Transverse colon (tissue), 4 donors: ENCODE measurements around the gene MGAT5B. TPM values are rescaled to one million over a fixed set of nuclear protein-coding genes. Genes with fewer than 3 reads are reported as not detected.

ENCODE experiments used
- DNase-seq: peaks from one replicate; pipeline ENCODE4 v3.0.0-alpha.2; 2019
- H3K27ac ChIP-seq, 4 donors: fragments of 200-600 bp; sonication (generic); 2 replicates each; pipeline ENCODE4 v1.5.1; 2016 to 2018; ENCODE audit warnings: inconsistent platforms in 4 of 4
- H3K27me3 ChIP-seq: fragments of 200-600 bp; sonication (generic); 2 replicates; pipeline ENCODE4 v1.5.1; 2017; ENCODE audit warnings: inconsistent platforms
- H3K36me3 ChIP-seq, 4 donors: fragments of 200-600 bp; sonication (generic); 2 replicates each; pipeline ENCODE4 v1.5.1; 2017 to 2019; ENCODE audit warnings: inconsistent platforms in 4 of 4
- H3K4me1 ChIP-seq, 4 donors: fragments of 200-600 bp; sonication (generic); 2 replicates each; pipeline ENCODE4 v1.5.1; 2017 to 2020; ENCODE audit warnings: inconsistent platforms in 4 of 4
- H3K4me3 ChIP-seq, 4 donors: fragments of 200-600 bp; sonication (generic); 1 replicate in 1 of 4; 2 replicates in 3 of 4; pipeline versions ENCODE4 v1.5.1 to v1.6.1; 2017 to 2019; ENCODE audit warnings: inconsistent platforms in 4 of 4
- H3K9me3 ChIP-seq, 2 donors: fragments of 200-600 bp; sonication (generic); 2 replicates each; pipeline ENCODE4 v1.5.1; 2017 to 2019; ENCODE audit warnings: inconsistent platforms in 2 of 2
- EP300 ChIP-seq: sonication (generic); formaldehyde crosslinking; IDR thresholded peaks from one replicate; pipeline ENCODE4 v1.6.1; 2017; ENCODE audit warnings: antibody characterized with exemption, low read depth
- POLR2A ChIP-seq: fragments of 450-650 bp; IDR thresholded peaks from one replicate; pipeline ENCODE4 v1.6.1; 2016; ENCODE audit warnings: antibody characterized with exemption, mild to moderate bottlenecking, moderate library complexity
- POLR2AphosphoS5 ChIP-seq, 3 donors: sonication (generic); formaldehyde crosslinking; IDR thresholded peaks; one replicate each; pipeline ENCODE4 v1.6.1; 2016; ENCODE audit warnings: antibody characterized with exemption in 3 of 3
- WGBS, 2 donors: methylation state at CpG; one replicate each; pipeline ENCODE4 v1.1.5; 2018; ENCODE audit warnings: low coverage in 1 of 2; 5-methylcytosine and 5-hydroxymethylcytosine counted together
- in situ Hi-C, 4 donors: fragments of 200-750 bp; cut with MboI; loops; one replicate each; pipeline versions ENCODE4 v1.15.0 to v1.15.1; 2017; ENCODE audit warnings: low sequenced_read_pairs in 3 of 4, low pct_ligation_motif_present in 1 of 4, low pct_unique_long_range_greater_than_20kb in 1 of 4
- intact Hi-C: fragments of 100-400 bp; cut with DNase I; formaldehyde crosslinking; loops from one replicate; pipeline ENCODE4 v1.15.1; 2023; ENCODE audit warnings: low total_unique reads
- total RNA-seq, 4 donors: library from RNA; depleted of rRNA; stranded (reverse); fragments of >200 nt; gene quantifications; one replicate each; pipeline ENCODE4 v1.1.0, GENCODE V29; 2016
- TF ChIP-seq, protein P1 (sequence below), 5 experiments: fragments of 200-600 bp in 3 of 5; fragments of 450-650 bp in 2 of 5; sonication (generic) in 3 of 5; IDR thresholded peaks; 1 replicate in 2 of 5; 2 replicates in 3 of 5; pipeline ENCODE4 v1.5.1; 2016 to 2017; ENCODE audit warnings: antibody characterized with exemption in 5 of 5, inconsistent platforms in 3 of 5, mild to moderate bottlenecking in 2 of 5, moderate library complexity in 1 of 5

The MGAT5B gene
- total RNA-seq, 4 donors from 2014 or later = not detected

DNA sequence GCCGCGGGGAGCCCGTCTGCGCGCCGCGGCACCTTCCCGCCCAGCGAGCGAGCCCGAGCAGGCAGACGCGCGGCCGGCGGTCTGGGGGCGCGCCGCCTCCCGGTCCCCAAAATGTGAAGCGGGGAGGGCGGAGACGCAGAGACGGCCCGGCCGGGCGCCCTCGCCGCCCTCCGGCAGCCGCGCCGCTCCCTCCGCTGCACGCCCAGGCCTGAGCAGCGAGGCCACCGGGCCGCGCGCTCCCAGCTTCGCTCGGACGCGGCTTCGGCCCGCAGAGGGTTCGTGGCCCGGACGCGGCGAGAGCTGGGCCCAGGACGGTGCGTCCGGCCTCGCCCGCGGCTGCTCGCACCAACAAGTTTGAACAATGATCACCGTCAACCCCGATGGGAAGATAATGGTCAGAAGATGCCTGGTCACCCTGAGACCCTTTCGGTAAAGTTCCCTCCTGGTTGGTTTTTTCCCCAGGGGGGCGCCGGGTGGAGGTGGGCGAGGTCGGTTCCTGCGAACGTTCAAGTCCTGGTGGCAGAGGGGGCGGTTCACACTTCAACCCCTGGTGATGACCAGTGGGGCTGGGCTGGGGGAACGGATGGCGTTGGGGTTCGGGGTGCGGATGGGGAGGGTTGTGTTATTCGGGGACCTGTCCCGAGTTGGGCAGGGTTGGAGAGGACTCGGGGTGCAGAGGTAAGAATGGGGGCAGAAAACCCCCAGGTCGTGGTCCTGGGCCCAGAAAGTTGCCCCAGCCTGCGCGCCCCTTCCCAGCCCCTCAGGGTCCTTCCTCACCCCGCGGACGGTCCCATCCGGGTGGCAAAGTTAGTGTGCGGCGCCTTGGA lies 678 bp downstream of the MGAT5B start:
- no peak overlapping the region for H3K27ac ChIP-seq
- H3K27me3 ChIP-seq = peaks cover 71% of the 10 kb centered on the region
- TF ChIP-seq POLR2A (no peak), POLR2AphosphoS5 (IDR thresholded peaks at IDR 0.05) (no peak), EP300 (no peak)
- TF ChIP-seq, protein P1, sequence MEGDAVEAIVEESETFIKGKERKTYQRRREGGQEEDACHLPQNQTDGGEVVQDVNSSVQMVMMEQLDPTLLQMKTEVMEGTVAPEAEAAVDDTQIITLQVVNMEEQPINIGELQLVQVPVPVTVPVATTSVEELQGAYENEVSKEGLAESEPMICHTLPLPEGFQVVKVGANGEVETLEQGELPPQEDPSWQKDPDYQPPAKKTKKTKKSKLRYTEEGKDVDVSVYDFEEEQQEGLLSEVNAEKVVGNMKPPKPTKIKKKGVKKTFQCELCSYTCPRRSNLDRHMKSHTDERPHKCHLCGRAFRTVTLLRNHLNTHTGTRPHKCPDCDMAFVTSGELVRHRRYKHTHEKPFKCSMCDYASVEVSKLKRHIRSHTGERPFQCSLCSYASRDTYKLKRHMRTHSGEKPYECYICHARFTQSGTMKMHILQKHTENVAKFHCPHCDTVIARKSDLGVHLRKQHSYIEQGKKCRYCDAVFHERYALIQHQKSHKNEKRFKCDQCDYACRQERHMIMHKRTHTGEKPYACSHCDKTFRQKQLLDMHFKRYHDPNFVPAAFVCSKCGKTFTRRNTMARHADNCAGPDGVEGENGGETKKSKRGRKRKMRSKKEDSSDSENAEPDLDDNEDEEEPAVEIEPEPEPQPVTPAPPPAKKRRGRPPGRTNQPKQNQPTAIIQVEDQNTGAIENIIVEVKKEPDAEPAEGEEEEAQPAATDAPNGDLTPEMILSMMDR (IDR thresholded peaks at IDR 0.05) = no peak
- H3K4me3 ChIP-seq = peak overlapping the region in 3 of 4 donors; percentile 14 to 33 (median 33)
- H3K9me3 ChIP-seq = no peaks in the 10 kb centered on the region
- DNase-seq = no peak
- WGBS, 2 donors = 5% methylated on average over 56 of the region's 84 CpGs; no CpG with 5 or more reads in 1 of the 2 donors
- in situ Hi-C loops = loop anchor here in 3 of 4 donors (10.0 to 25.0 kb wide), 3 partner anchors 176 to 393 kb away; no protein-coding TSS in a partner anchor
- intact Hi-C loops = loop anchor here (5.0 kb wide), 1 partner anchor 198 kb away; no protein-coding TSS in a partner anchor
- no peaks in the 10 kb centered on the region for H3K36me3 ChIP-seq
- peaks cover 9 to 15% (median 10%) of the 10 kb centered on the region in 4 donors for H3K4me1 ChIP-seq

DNA sequence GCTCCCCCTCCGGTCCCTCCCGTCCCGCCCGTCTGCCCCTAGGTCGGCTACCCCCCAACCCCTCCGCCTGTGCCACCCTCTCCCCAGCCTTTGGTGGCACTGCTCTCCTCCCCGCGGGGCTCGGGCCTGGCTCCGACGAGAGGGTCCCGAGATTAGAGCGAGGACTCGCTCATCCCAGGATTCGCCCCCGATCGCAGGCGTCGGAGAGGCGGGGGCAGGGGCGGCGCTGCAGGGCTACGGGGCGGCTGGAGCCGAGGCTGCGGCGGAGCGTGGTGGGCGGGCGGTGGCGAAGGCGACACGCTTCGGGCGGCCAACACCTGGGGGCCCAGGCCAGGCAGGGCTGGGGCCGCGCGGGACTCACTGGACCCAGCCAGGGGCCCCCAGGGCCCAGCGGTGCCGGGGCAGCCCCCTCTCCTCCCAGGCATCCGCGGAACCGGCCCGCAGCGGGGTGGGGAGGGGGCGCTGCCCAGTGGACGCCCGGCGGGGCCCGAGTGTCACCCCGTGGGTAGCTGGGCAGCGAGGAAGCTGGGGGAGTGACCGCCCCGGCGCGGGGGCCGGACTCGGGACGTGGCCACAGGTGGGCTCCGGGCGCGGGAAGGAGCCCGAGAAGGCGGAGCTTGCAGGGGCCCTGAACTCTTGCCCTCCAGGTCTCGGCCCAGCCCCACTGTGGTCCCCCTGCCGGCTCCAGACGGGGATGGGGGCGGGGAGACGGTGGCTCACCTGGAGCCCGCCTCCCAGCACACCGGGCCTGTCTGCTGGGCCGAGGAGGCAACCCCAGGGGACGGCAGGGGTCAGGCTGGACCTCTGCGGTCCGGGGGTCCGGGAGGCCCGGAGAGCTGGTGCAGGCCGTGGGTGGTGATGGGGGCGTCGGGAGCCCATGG lies 1.5 kb downstream of the MGAT5B start:
- Histone ChIP-seq H3K27me3 (peaks cover 70% of the 10 kb centered on the region), H3K36me3 (no peaks in the 10 kb centered on the region), H3K27ac (no peak overlapping the region), H3K9me3 (no peaks in the 10 kb centered on the region), H3K4me3 (no peak overlapping the region), H3K4me1 (peaks cover 9 to 15% (median 10%) of the 10 kb centered on the region in 4 donors)
- DNase-seq = no peak
- in situ Hi-C loops = loop anchor here in 3 of 4 donors (10.0 to 25.0 kb wide), 3 partner anchors 175 to 393 kb away; no protein-coding TSS in a partner anchor
- intact Hi-C loops = loop anchor here (5.0 kb wide), 1 partner anchor 198 kb away; no protein-coding TSS in a partner anchor
- no peak for TF ChIP-seq POLR2A
- TF ChIP-seq POLR2AphosphoS5 (IDR thresholded peaks at IDR 0.05) = no peak
- TF ChIP-seq, protein P1 (IDR thresholded peaks at IDR 0.05) = no peak
- no peak for TF ChIP-seq EP300
- 13% methylated on average over 65 of the region's 80 CpGs; no CpG with 5 or more reads in 1 of the 2 donors for WGBS, 2 donors

DNA sequence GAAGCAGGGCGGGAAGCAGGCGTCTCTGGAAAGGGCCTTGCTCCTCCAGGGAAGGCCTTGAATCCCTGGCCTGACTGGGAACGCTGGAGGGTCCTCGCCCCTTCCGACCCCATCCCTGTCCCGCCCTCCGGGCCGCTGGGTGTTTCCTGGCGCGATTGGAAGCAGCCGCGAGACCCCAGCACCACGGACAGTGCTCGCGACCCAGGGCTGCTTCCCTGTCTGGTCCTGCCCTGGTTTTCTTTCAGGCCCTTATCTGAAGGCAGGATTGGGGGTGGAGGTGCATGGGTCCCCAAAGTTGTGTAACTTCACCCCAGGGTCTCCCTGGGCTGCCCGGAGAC lies 2.1 kb downstream of the MGAT5B start:
- H3K4me1 ChIP-seq = peaks cover 9 to 15% (median 10%) of the 10 kb centered on the region in 4 donors
- in situ Hi-C loops = loop anchor here in 2 of 4 donors (25.0 kb wide), 1 partner anchor 392 kb away; no protein-coding TSS in a partner anchor
- no peak for DNase-seq
- H3K4me3 ChIP-seq = no peak overlapping the region
- H3K27ac ChIP-seq = no peak overlapping the region
- H3K9me3 ChIP-seq = no peaks in the 10 kb centered on the region
- peaks cover 64% of the 10 kb centered on the region for H3K27me3 ChIP-seq
- H3K36me3 ChIP-seq = no peaks in the 10 kb centered on the region
- 19% methylated on average over 15 of the region's 16 CpGs; no CpG with 5 or more reads in 1 of the 2 donors for WGBS, 2 donors
- TF ChIP-seq, protein P1 (IDR thresholded peaks at IDR 0.05) = no peak
- no peak for TF ChIP-seq POLR2AphosphoS5 (IDR thresholded peaks at IDR 0.05)
- intact Hi-C loops = no loop called here

DNA sequence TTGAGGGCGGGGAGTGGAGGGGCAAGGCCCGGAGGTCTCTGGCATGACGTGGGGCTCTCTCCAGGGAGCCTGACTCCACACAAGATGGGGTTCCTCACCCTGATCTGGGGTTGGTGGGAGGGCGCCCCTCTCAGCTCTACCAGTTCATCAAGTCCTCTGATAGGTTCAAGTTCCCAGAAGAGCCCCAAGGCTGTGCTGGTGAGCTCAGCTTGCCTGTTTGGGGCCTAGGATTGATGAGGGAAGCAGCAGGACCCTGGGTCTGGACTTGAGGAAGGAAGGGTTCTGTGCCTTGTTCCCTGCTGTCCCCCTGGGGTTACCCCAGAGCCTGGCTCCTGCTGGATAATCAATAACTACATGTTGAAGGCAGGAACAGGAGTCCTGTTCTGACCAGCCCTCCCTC lies 3.5 kb downstream of the MGAT5B start:
- intact Hi-C loops (no loop called here), in situ Hi-C loops (loop anchor here in 2 of 4 donors (25.0 kb wide), 1 partner anchor 391 kb away; no protein-coding TSS in a partner anchor)
- DNase-seq = no peak
- Histone ChIP-seq H3K9me3 (no peaks in the 10 kb centered on the region), H3K27me3 (peaks cover 51% of the 10 kb centered on the region), H3K4me3 (no peak overlapping the region), H3K27ac (no peak overlapping the region), H3K4me1 (peaks cover 9 to 15% (median 10%) of the 10 kb centered on the region in 4 donors), H3K36me3 (no peaks in the 10 kb centered on the region)
- no peak for TF ChIP-seq POLR2AphosphoS5 (IDR thresholded peaks at IDR 0.05)
- no peak for TF ChIP-seq POLR2A
- TF ChIP-seq, protein P1 (IDR thresholded peaks at IDR 0.05) = no peak
- TF ChIP-seq EP300 = no peak
- 81% methylated on average over 4 of the region's 4 CpGs; no CpG with 5 or more reads in 1 of the 2 donors for WGBS, 2 donors
